ENCODE results near the gene DHDH. TPM values are rescaled to one million over a fixed set of nuclear protein-coding genes. Genes with fewer than 3 reads are reported as not detected.

The DHDH gene
- total and polyA plus RNA-seq, 2 of the 13 experiments (the other 11 are each of a cell fraction or from before 2014, with no cell fraction given), result 0.13 to 0.91 TPM

GRCh38 chr19:48991011-48991609, 57.6 kb downstream of the DHDH start (continued):
- TF ChIP-seq ZNF746 (CRISPR knock-in tag; IDR thresholded peaks at IDR 0.05) (no peak), ZBTB33 (CRISPR knock-in tag; IDR thresholded peaks at IDR 0.05) (no peak), ZNF136 (CRISPR knock-in tag; IDR thresholded peaks at IDR 0.05; ENCODE audit: low read depth) (no peak), ZNF576 (CRISPR knock-in tag; IDR thresholded peaks at IDR 0.05) (no peak), TRIM24 (CRISPR knock-in tag; IDR thresholded peaks at IDR 0.05) (no peak)

- no peaks in the 10 kb centered on the region for H3K9me3 ChIP-seq (ENCODE audit: low read length)
- peak overlapping the region; percentile 78 for H3K27ac ChIP-seq (ENCODE audit: extremely low read length, insufficient read depth, low read length)
- peaks cover 35% of the 10 kb centered on the region for H3K4me1 ChIP-seq (ENCODE audit: insufficient read depth, low read length)
- in situ Hi-C loops (cut with HindIII; ENCODE audit: extremely low pct_ligation_motif_present, low pct_unique_long_range_greater_than_20kb) (no loop called here), intact Hi-C loops (cut with micrococcal nuclease; ENCODE audit: unreplicated experiment) (no loop called here)
- DNase-seq (ENCODE audit: low spot score) (no peak), FAIRE-seq (no peak), ATAC-seq (peak; percentile 19)
- H4K20me1 ChIP-seq (ENCODE audit: insufficient read depth, low read length), result no peaks in the 10 kb centered on the region
- H3K9ac ChIP-seq (ENCODE audit: insufficient read depth, low read depth, low read length), result peak overlapping the region; percentile 85
- H2AFZ ChIP-seq (ENCODE audit: low read length), result peak overlapping the region; percentile 29
- peak overlapping the region; percentile 93 for H3K4me2 ChIP-seq (ENCODE audit: low read depth, low read length)
- WGBS (ENCODE audit: low lambda C conversion rate), result 3% methylated on average over 7 of the region's 8 CpGs
- ChIA-PET CTCF (ENCODE audit: low intra/inter-chr PET ratio, low total read pairs) (no interaction called here), POLR2A (interaction anchor here (2.2 to 3.7 kb wide), 4 partner anchors 25 to 119 kb away, joined by 24 to 57 read pairs (median 28); partner anchors contain the start of genes FTL and PPP1R15A)
- H3K79me2 ChIP-seq (ENCODE audit: insufficient read depth, low read length), result peaks cover 52% of the 10 kb centered on the region
- no TSS peak for BruUV-seq (replicated peaks)
- H3K36me3 ChIP-seq (replicated peaks in 1 of 2; ENCODE audit: control insufficient read depth in 1 of 2, insufficient read depth in 2 of 2, low read length in 2 of 2), result peaks cover 9 to 20% of the 10 kb centered on the region in 2 experiments; a peak in 4 of 5 replicates
- H3K4me3 ChIP-seq (replicated peaks in 1 of 3; ENCODE audit: insufficient read depth in 1 of 3, low read depth in 2 of 3, low read length in 3 of 3), result peak overlapping the region; percentile 82 to 98 (median 93)
- H3K27me3 ChIP-seq (ENCODE audit: control insufficient read depth in 1 of 2, insufficient read depth in 2 of 2, low read length in 2 of 2), result no peaks in the 10 kb centered on the region; a peak in 1 of 5 replicates
- TF ChIP-seq ZNF549 (CRISPR knock-in tag; IDR thresholded peaks at IDR 0.05) (no peak), DDIT3 (CRISPR knock-in tag; IDR thresholded peaks at IDR 0.05) (no peak), ZFP90 (CRISPR knock-in tag; IDR thresholded peaks at IDR 0.05; ENCODE audit: borderline replicate concordance) (no peak), SNAPC5 (CRISPR knock-in tag; IDR thresholded peaks at IDR 0.05; ENCODE audit: borderline replicate concordance) (no peak), SMAD1 (CRISPR knock-in tag; IDR thresholded peaks at IDR 0.05; ENCODE audit: borderline replicate concordance, low read depth) (no peak), KLF12 (CRISPR knock-in tag; IDR thresholded peaks at IDR 0.05; ENCODE audit: borderline replicate concordance) (no peak), NCOA1 (CRISPR knock-in tag; IDR thresholded peaks at IDR 0.05) (no peak), ATF7 (IDR thresholded peaks at IDR 0.05) (no peak), ATF7 (CRISPR knock-in tag; IDR thresholded peaks at IDR 0.05) (0 out of 2 replicates have a peak, but pooled peaks have one; percentile 26), MXD4 (CRISPR knock-in tag; IDR thresholded peaks at IDR 0.05) (no peak), DMTF1 (CRISPR knock-in tag; IDR thresholded peaks at IDR 0.05) (no peak), ERF (CRISPR knock-in tag; IDR thresholded peaks at IDR 0.05) (no peak), ZNF652 (CRISPR knock-in tag; IDR thresholded peaks at IDR 0.05; ENCODE audit: borderline replicate concordance, low read depth) (no peak)
Observed at GRCh38 chr19:48991873-48992580, 58.5 kb downstream of the DHDH start.
